Lower leg skin (tissue), 4 donors: Measurements from ENCODE around the gene COL24A1. TPM values are rescaled to one million over a fixed set of nuclear protein-coding genes. Genes with fewer than 3 reads are reported as not detected.

Experiments used
- DNase-seq, 2 donors: peaks; one replicate each; pipeline ENCODE4 v3.0.0-alpha.2; 2019; ENCODE audit warnings: low spot score in 2 of 2
- H3K4me3 ChIP-seq: fragments of 200-600 bp; sonication (generic); 2 replicates; pipeline ENCODE4 v1.5.1; 2017; ENCODE audit warnings: mild to moderate bottlenecking, low read depth; ENCODE audit not compliant: poor library complexity, severe bottlenecking
- POLR2A ChIP-seq, 2 donors: fragments of 450-650 bp; IDR thresholded peaks; one replicate each; pipeline ENCODE4 v1.6.1; 2016 to 2017; ENCODE audit warnings: antibody characterized with exemption in 2 of 2, mild to moderate bottlenecking in 1 of 2, moderate library complexity in 1 of 2
- WGBS, 2 donors: methylation state at CpG; one replicate each; pipeline ENCODE4 v1.1.5; 2018; 5-methylcytosine and 5-hydroxymethylcytosine counted together
- intact Hi-C: fragments of 100-400 bp; cut with DNase I; formaldehyde crosslinking; loops from one replicate; pipeline ENCODE4 v1.15.0; 2023; ENCODE audit warnings: low total_unique reads
- total RNA-seq, 4 donors: library from RNA; depleted of rRNA; stranded (reverse); fragments of >200 nt; gene quantifications; one replicate each; pipeline ENCODE4 v1.1.0, GENCODE V29; 2016
- TF ChIP-seq, protein P1 (sequence below), 3 donors: fragments of 450-650 bp; IDR thresholded peaks; one replicate each; pipeline ENCODE4 v1.5.1; 2016; ENCODE audit warnings: antibody characterized with exemption in 3 of 3, mild to moderate bottlenecking in 3 of 3, moderate library complexity in 2 of 3

COL24A1 gene
- total RNA-seq, 4 donors from 2014 or later: 0.17 to 1.3 (median 0.80) TPM

DNA sequence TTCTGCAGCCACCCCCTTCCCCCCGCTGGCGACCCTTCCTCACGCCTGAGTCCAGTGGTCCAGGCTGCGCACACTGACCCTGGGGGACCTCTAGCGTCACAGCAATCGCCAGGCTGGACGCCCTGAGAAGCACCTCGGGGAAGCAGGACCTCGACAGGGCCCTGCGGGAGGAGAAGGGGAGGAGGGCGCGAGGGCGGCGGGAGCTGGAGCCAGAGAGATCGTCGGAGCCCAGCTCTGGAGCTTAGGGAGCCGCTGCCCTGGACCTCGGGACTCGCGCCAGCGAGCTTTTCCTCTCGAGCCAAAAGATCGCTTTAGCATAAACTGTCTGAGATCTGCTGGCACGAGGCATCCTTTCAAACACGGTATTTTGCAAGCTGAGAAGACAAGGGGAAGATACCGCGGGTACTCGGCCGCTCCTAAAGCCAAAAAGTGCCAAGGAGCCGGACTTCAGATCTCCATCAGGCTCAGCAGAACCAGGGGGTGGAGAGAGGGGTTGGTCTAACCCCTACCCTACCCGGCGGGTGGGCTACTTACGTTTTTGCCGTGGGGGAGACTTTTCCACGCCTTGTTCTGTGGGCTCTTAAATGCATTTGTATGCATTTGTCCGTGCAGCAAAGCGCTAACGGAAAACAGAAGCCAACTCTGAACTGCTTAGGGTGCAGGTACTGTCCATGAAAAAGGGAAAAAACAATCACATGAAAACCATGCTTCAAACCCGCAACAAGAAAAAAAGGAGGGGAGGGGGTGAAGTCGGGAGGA, 586 bp downstream of the COL24A1 start:
- intact Hi-C loops: no loop called here
- WGBS, 2 donors: 0 to 2% methylated on average over 28 to 40 of the region's 40 CpGs
- peak in 1 of 2 donors; percentile 79 for DNase-seq
- H3K4me3 ChIP-seq: peak overlapping the region; percentile 11
- TF ChIP-seq, protein P1, sequence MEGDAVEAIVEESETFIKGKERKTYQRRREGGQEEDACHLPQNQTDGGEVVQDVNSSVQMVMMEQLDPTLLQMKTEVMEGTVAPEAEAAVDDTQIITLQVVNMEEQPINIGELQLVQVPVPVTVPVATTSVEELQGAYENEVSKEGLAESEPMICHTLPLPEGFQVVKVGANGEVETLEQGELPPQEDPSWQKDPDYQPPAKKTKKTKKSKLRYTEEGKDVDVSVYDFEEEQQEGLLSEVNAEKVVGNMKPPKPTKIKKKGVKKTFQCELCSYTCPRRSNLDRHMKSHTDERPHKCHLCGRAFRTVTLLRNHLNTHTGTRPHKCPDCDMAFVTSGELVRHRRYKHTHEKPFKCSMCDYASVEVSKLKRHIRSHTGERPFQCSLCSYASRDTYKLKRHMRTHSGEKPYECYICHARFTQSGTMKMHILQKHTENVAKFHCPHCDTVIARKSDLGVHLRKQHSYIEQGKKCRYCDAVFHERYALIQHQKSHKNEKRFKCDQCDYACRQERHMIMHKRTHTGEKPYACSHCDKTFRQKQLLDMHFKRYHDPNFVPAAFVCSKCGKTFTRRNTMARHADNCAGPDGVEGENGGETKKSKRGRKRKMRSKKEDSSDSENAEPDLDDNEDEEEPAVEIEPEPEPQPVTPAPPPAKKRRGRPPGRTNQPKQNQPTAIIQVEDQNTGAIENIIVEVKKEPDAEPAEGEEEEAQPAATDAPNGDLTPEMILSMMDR (IDR thresholded peaks at IDR 0.05): no peak
- TF ChIP-seq POLR2A (IDR thresholded peaks at IDR 0.05): no peak

GRCh38 chr1:86155051-86155806, 1.3 kb downstream of the COL24A1 start:
- intact Hi-C loops: no loop called here
- no peak overlapping the region for H3K4me3 ChIP-seq
- TF ChIP-seq, protein P1 (IDR thresholded peaks at IDR 0.05): no peak
- TF ChIP-seq POLR2A (IDR thresholded peaks at IDR 0.05): no peak
- 4 to 7% methylated on average over 34 to 35 of the region's 43 CpGs for WGBS, 2 donors
- DNase-seq: peak in 1 of 2 donors; percentile 83

DNA sequence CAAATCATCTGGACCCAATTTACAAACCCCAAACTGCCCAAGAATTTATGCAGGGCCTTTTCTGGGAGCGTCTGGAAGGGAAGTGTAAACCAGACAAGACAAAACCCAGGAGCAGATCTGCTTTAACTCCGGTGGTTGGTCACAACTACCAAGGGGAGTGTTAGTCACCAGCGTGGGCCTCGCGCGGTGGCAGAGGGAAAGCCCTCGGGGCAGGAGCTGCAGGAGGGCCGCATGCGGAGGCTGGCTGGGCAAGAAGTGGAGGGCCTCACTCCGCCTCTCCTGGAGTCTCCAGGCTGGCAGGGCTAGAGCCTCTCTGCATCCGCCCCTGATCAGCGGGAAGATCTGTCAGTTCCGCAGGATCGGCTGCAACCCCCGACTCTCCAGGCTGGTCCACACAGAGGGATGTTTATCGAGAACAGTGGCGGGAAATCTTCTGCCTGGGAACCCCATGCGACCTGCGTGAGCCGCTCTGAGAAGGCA, 2.0 kb downstream of the COL24A1 start:
- no peak overlapping the region for H3K4me3 ChIP-seq
- intact Hi-C loops: no loop called here
- peak in 1 of 2 donors; percentile 83 for DNase-seq
- no peak for TF ChIP-seq POLR2A (IDR thresholded peaks at IDR 0.05)
- TF ChIP-seq, protein P1 (IDR thresholded peaks at IDR 0.05): no peak
- WGBS, 2 donors: 28 to 32% methylated on average over 16 to 17 of the region's 20 CpGs

DNA sequence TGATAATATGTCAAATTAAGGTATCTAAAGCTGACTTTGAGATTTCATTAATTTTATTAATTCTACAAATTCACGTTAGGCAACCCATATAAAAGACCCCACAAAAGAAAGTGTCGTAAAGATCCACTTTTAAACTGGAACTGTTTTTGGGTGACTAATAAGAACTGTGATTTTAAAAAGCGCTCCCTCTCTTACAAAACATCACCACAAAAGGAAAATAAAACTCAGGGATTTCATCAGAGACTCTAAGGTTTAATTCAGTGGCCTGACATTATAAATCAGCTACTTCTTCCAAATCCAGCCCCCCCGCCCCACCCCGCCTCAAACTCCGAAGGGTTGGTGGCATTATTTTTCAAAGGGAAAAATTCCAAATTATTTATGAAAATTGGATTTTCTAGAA, 2.7 kb downstream of the COL24A1 start:
- intact Hi-C loops: no loop called here
- no peak for DNase-seq
- WGBS, 2 donors: 81 to 85% methylated on average over 6 of the region's 6 CpGs
- no peak overlapping the region for H3K4me3 ChIP-seq
- TF ChIP-seq, protein P1 (IDR thresholded peaks at IDR 0.05): no peak
- no peak for TF ChIP-seq POLR2A (IDR thresholded peaks at IDR 0.05)

GRCh38 chr1:86152887-86153286, 3.7 kb downstream of the COL24A1 start:
- TF ChIP-seq, protein P1 (IDR thresholded peaks at IDR 0.05): no peak
- TF ChIP-seq POLR2A (IDR thresholded peaks at IDR 0.05): no peak
- intact Hi-C loops: no loop called here
- DNase-seq: no peak
- H3K4me3 ChIP-seq: no peak overlapping the region
- WGBS, 2 donors: 82 to 88% methylated on average over 1 of the region's 1 CpG
